Activated CD8-positive, alpha-beta memory T cell treated with anti-CD3 and anti-CD28 coated beads, Interleukin-2, amount 10 ng/mL, durations not matched to agents 7 days and 5 days (primary cell): ENCODE data around the gene GRP. TPM values are rescaled to one million over a fixed set of nuclear protein-coding genes. Genes with fewer than 3 reads are reported as not detected.

Source experiments
- ATAC-seq: fragments of 150-1000 bp; cut with Tn5 transposase; one replicate; pipeline ENCODE4 v1.10.0; 2021; ENCODE audit warnings: moderate library complexity
- CTCF ChIA-PET: fragments of 350-600 bp; sonication (Branson Sonifier 250); formaldehyde crosslinking; loops from one replicate; lab custom pipeline; 2021; ENCODE audit warnings: antibody characterized with exemption; lab: Charles Lee
- DNase-seq: peaks from one replicate; pipeline ENCODE4 v3.0.0-alpha.2; 2020
- H3K27ac Mint-ChIP-seq: one replicate; pipeline ENCODE4 v1.8.0; 2021; ENCODE audit warnings: mild to moderate bottlenecking, mixed read lengths
- H3K27me3 Mint-ChIP-seq: one replicate; pipeline ENCODE4 v1.8.0; 2021; ENCODE audit warnings: mixed read lengths
- H3K36me3 Mint-ChIP-seq: one replicate; pipeline ENCODE4 v1.8.0; 2021; ENCODE audit warnings: mild to moderate bottlenecking, mixed read lengths
- H3K4me1 Mint-ChIP-seq: one replicate; pipeline ENCODE4 v1.8.0; 2021; ENCODE audit warnings: mixed read lengths
- H3K4me3 Mint-ChIP-seq: one replicate; pipeline ENCODE4 v1.8.0; 2021; ENCODE audit warnings: mild to moderate bottlenecking, moderate library complexity, mixed read lengths
- H3K9me3 Mint-ChIP-seq: one replicate; pipeline ENCODE4 v1.8.0; 2022; ENCODE audit warnings: low read depth, mixed read lengths
- total RNA-seq, 2 experiments: library from RNA; stranded (reverse); gene quantifications; one replicate each; pipeline ENCODE4 v1.2.3, GENCODE V29; 2021

Gene GRP
- total RNA-seq, 2 experiments from 2014 or later: not detected

DNA sequence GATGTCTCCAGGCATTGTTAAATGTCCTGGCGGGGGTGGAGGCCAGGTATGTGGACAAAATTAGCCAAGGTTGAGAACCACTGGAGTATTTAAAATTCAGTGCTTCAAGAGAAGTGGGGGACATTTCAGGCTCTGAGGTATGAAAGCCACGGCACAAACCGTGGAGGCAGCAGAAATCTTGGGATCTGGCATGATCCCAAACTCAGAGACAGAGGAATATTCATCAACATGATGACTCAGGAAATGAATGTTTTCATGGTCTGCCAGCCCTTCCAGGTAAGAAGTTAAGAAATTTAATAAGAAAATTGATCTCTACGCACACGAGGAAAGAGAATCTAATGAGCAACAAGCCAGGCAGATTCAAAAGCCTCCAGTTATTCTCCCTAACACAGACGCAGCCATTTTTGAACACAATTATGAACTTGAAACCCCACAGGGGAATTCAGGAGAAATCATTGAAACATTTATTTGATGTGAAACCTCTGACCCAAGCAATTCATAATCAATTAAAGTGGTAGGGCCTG, 11.3 kb upstream of the GRP start:
- Mint-ChIP-seq H3K27ac (no peak overlapping the region), H3K9me3 (no peaks in the 10 kb centered on the region), H3K4me1 (no peaks in the 10 kb centered on the region), H3K4me3 (no peak overlapping the region), H3K27me3 (peaks cover 35% of the 10 kb centered on the region), H3K36me3 (no peaks in the 10 kb centered on the region)
- DNase-seq (no peak), ATAC-seq (no peak)
- CTCF ChIA-PET: no interaction called here

DNA sequence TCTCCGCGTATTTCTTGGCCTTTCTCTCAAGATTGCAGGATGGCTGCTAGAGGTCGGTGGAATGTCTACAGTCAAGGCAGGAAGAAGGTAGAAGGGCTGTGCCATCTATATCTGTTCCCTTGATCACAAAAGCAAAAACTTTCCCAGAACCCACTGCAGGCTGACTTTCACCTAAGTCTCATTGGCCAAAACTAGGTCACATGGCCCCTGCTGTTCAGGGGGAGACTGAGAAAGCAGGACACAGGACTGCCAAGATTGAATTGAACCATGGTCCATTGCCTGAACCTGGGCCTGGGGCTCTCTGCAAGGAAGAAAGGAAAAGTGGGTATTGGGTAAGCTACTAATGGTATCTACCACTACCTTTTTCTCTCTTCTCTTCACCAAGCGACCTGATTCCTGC, 9.7 kb upstream of the GRP start:
- Mint-ChIP-seq H3K36me3 (no peaks in the 10 kb centered on the region), H3K4me3 (no peak overlapping the region), H3K9me3 (no peaks in the 10 kb centered on the region), H3K4me1 (no peaks in the 10 kb centered on the region), H3K27me3 (peaks cover 38% of the 10 kb centered on the region), H3K27ac (no peak overlapping the region)
- DNase-seq: no peak
- CTCF ChIA-PET: no interaction called here
- no peak for ATAC-seq

DNA sequence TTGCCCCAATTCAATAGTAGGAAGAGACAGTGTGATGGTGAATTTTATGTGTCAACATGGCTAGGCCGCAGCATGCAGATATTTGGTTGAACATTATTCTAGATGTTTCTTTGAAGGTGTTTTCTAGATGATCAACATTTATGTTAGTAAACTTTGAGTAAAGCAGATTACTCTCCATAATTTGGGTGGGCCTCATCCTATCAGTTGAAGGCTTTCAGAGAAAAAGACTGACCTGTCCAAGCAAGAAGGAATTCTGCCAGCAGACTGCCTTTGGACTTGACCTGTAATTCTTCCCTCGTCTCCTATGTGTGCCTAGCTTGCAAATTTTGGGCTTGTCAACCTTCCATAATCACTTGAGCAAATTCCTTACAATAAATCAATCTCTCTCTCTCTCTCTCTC, 8.3 kb upstream of the GRP start:
- peaks cover 40% of the 10 kb centered on the region for H3K27me3 Mint-ChIP-seq
- CTCF ChIA-PET: no interaction called here
- no peaks in the 10 kb centered on the region for H3K36me3 Mint-ChIP-seq
- no peak for ATAC-seq
- no peak overlapping the region for H3K27ac Mint-ChIP-seq
- no peaks in the 10 kb centered on the region for H3K9me3 Mint-ChIP-seq
- no peaks in the 10 kb centered on the region for H3K4me1 Mint-ChIP-seq
- DNase-seq: no peak
- H3K4me3 Mint-ChIP-seq: no peak overlapping the region

DNA sequence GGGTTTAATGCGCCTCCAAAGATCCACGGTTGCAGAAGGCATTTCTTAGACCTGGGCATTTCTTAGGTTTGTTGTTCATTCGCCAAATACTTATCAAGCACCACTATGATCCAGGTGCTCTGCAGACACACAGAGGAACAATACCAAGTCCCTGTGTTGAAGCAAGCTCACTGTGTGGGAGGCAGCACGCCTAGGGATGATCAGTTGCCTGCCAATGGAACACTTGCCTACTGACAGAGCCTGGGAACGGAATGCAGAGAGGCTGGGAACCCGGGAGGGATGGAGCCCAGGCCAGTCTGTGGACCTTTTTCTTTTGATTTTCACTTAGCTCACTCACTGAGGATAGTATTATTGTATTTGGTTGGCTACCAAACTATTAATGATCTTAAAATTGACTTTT, 1.9 kb upstream of the GRP start:
- peaks cover 5% of the 10 kb centered on the region for H3K4me1 Mint-ChIP-seq
- peaks cover 76% of the 10 kb centered on the region for H3K27me3 Mint-ChIP-seq
- DNase-seq (no peak), ATAC-seq (no peak)
- no peaks in the 10 kb centered on the region for H3K36me3 Mint-ChIP-seq
- H3K9me3 Mint-ChIP-seq: no peaks in the 10 kb centered on the region
- H3K27ac Mint-ChIP-seq: no peak overlapping the region
- CTCF ChIA-PET: interaction anchor here (0.7 kb wide), 1 partner anchor 135 kb away, joined by 3 read pairs; no protein-coding TSS in a partner anchor
- H3K4me3 Mint-ChIP-seq: no peak overlapping the region

DNA sequence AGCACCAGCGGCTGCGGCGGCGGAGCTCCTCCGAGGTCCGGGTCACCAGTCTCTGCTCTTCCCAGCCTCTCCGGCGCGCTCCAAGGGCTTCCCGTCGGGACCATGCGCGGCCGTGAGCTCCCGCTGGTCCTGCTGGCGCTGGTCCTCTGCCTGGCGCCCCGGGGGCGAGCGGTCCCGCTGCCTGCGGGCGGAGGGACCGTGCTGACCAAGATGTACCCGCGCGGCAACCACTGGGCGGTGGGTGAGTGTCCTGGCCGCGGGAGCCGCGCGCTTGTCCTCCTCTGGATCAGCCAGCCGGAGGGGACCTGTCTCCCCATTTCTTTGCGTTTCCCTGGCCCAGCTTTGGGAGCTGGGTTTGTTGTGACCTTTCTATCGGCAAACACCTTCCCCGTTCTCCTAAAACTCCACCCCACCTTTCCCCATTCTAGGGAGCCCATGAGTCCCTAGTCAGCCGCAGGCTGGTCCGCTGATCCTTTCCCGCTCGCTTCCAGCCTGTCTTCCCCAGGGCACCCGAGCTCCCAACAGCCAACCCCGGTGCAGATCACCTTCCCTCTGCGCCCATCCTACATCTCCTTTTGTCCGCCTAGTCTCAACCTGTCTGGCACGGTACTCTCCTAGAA, 316 bp downstream of the GRP start:
- ATAC-seq (no peak), DNase-seq (no peak)
- Mint-ChIP-seq H3K9me3 (no peaks in the 10 kb centered on the region), H3K36me3 (no peaks in the 10 kb centered on the region), H3K27ac (no peak overlapping the region), H3K4me1 (peaks cover 5% of the 10 kb centered on the region), H3K4me3 (no peak overlapping the region), H3K27me3 (peaks cover 86% of the 10 kb centered on the region)
- CTCF ChIA-PET: no interaction called here

DNA sequence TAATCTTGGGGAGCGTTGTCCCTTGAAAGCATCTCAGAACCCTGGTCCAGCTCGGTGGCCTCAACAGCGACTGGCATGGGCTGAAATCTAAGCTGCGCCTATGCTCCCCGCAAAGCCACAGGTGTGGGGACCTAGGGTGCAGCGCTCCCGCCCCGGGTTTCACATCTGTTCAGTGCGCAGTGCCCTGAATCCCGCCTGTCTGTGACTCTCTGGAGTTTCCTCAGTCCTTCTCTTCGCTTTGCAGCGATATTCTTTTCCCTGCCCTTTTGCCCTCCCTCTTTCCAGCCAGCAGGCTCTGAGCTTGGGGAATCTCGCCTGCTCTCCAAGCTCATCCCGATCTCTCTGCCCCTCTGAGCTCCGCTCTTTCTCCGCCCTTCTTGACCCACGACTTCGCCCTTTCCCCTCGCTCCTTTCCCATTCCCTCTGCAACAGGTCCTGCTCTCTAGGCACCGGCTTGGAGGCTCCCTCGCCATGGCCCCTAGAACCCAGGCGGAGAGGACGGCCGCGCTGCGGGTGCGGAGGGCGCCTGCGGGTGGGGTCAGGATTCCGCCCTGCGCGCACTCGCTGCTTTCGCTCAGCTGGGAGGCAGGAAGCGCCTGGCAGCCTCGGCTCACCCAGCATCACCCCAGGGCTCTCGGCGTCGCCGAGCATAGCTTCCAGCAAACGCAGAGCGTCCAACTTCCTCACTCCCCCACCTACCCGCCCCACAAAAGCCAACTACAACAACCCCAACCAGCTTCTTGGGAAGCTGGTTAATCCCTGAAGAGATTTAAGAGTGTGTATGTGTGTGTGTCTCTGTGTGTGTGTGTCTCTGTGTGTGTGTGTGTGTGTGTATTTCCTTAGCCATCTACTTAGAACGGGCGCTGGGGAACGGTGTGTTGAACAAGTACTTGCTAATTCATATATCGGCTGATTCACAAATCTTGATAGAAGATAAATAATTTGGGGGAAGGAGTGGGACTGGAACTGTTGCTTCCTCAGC, 1.1 kb downstream of the GRP start:
- H3K9me3 Mint-ChIP-seq: no peaks in the 10 kb centered on the region
- no peaks in the 10 kb centered on the region for H3K36me3 Mint-ChIP-seq
- no peak for DNase-seq
- CTCF ChIA-PET: interaction anchor here (1.2 kb wide), 1 partner anchor 137 kb away, joined by 3 read pairs; no protein-coding TSS in a partner anchor
- no peak for ATAC-seq
- peaks cover 5% of the 10 kb centered on the region for H3K4me1 Mint-ChIP-seq
- H3K27me3 Mint-ChIP-seq: peaks cover 90% of the 10 kb centered on the region
- no peak overlapping the region for H3K27ac Mint-ChIP-seq
- no peak overlapping the region for H3K4me3 Mint-ChIP-seq

DNA sequence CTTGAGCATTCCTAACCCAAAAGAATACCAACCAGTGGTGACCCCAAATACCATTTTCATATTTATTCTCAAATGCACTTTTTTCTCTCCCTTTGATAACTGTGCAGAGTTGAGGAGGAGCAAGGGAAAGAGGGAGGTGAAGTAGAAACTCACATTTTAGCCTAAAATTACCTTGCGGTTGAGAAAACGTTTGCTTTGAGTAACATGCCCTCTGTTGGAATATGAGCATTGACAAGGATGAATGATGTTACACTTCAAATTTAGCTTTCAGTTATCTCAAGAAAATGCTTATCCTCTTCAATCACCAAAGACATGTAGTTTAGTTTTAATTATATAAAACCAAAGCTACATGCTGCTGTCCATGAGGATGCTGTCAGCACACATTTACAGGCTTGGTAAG, 2.4 kb downstream of the GRP start:
- Mint-ChIP-seq H3K9me3 (no peaks in the 10 kb centered on the region), H3K27ac (no peak overlapping the region), H3K36me3 (no peaks in the 10 kb centered on the region), H3K4me1 (peaks cover 5% of the 10 kb centered on the region), H3K27me3 (peaks cover 94% of the 10 kb centered on the region), H3K4me3 (no peak overlapping the region)
- ATAC-seq (no peak), DNase-seq (no peak)
- CTCF ChIA-PET: no interaction called here

DNA sequence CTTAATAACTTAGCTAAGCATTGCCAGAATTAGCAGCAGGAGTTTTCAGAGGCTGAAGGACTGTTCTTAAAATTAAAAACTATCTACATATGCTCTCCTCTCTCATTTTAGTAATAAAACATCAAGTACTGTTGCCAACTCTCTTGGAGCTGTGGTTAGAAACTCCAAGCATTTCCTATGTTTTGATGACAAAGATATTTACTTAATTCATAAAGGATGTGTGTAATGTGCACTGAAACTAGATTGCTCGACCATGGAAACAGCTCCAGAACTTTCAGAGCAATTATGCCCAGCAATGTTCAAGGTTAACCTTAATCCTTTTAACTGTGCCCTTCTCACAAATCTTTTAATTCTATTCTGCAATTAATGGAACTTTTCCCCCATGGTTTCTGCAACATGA, 8.4 kb downstream of the GRP start:
- H3K27me3 Mint-ChIP-seq: peaks cover 82% of the 10 kb centered on the region
- H3K27ac Mint-ChIP-seq: no peak overlapping the region
- DNase-seq: no peak
- ATAC-seq: no peak
- no peaks in the 10 kb centered on the region for H3K36me3 Mint-ChIP-seq
- CTCF ChIA-PET: interaction anchor here (0.8 kb wide), 1 partner anchor 20 kb away, joined by 3 read pairs; no protein-coding TSS in a partner anchor
- no peak overlapping the region for H3K4me3 Mint-ChIP-seq
- no peaks in the 10 kb centered on the region for H3K4me1 Mint-ChIP-seq
- H3K9me3 Mint-ChIP-seq: no peaks in the 10 kb centered on the region

DNA sequence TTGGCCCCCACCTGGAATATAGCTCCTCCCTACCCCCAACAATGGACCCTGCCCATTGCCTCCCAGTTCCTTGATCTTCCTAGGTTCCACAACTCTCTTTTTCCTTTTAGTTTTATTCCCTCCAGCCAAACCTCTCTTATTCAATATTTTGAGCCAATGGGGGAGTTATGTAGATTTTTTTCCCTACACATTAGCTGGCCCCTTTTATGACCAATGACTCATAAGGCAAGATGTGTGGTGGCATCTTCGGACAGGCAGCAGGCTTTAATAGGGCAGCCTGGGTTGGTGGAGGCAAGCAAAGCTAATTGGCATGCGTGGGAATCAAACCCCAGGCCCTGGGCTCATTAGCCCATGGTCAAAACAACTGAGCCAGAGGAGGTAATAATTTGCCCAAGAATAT, 9.2 kb downstream of the GRP start:
- no peak overlapping the region for H3K4me3 Mint-ChIP-seq
- no peaks in the 10 kb centered on the region for H3K9me3 Mint-ChIP-seq
- peaks cover 74% of the 10 kb centered on the region for H3K27me3 Mint-ChIP-seq
- DNase-seq: no peak
- H3K27ac Mint-ChIP-seq: no peak overlapping the region
- no peaks in the 10 kb centered on the region for H3K36me3 Mint-ChIP-seq
- CTCF ChIA-PET: no interaction called here
- ATAC-seq: no peak
- no peaks in the 10 kb centered on the region for H3K4me1 Mint-ChIP-seq

DNA sequence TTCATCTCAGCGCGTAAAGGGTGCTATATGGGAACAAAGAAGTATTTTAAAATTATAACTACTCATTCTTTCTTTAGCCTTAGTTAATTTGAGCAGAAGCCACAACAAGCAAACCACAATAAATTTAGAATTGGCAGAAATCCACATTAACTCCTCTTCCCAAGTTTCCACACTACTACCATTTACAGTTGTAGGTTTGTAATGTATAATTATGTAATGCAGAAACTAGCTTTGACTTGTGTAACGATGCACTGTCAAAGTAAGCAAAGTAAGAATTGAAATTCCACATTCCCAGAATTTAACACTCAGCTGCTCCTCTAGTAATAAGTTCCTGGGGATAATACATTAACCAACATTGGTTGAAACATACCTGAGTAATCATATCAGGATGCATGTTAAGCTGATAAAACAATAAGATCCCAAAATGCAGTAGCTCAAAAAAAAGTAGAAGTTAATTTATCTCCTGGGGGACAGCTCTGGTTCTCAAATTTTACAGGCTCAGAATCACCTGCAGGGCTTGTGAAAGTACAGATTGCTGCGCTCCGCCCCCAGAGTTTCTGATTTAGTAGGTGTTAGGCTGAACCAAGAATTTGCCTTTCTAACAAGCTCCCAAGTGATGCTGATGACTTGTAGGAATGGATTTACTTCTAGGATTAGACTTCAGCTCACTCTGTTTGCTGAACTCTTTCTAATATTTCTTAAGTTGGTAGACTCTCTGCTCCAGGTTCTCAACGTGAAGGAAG, 9.9 kb downstream of the GRP start:
- Mint-ChIP-seq H3K4me1 (no peaks in the 10 kb centered on the region), H3K36me3 (no peaks in the 10 kb centered on the region), H3K9me3 (no peaks in the 10 kb centered on the region), H3K27me3 (peaks cover 67% of the 10 kb centered on the region), H3K4me3 (no peak overlapping the region), H3K27ac (no peak overlapping the region)
- no peak for ATAC-seq
- CTCF ChIA-PET: interaction anchor here (1.5 kb wide), 1 partner anchor 13 kb away, joined by 3 read pairs; no protein-coding TSS in a partner anchor
- no peak for DNase-seq

DNA sequence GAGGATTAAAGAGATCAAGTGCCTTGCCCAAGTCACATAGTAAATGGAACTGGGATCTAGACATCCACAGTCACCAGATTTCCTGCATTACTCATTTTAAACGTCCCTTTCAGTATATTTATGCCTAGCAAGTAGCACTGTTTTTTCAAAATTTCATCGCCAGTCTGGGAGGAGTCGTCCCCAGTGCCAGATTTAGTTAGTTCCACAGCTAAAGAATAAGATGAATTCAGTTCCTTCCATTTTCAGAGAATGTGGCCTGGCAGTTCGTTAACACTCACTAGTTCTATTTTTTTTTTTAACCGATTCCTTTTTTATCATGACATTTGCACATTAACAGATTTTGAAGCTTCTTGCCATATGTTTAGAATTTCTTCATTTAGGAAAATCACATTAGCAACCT, 11.2 kb downstream of the GRP start:
- Mint-ChIP-seq H3K27me3 (peaks cover 54% of the 10 kb centered on the region), H3K4me1 (no peaks in the 10 kb centered on the region), H3K36me3 (no peaks in the 10 kb centered on the region), H3K4me3 (no peak overlapping the region), H3K9me3 (no peaks in the 10 kb centered on the region), H3K27ac (no peak overlapping the region)
- DNase-seq: no peak
- ATAC-seq: no peak
- CTCF ChIA-PET: interaction anchor here (1.5 kb wide), 1 partner anchor 14 kb away, joined by 3 read pairs; no protein-coding TSS in a partner anchor

DNA sequence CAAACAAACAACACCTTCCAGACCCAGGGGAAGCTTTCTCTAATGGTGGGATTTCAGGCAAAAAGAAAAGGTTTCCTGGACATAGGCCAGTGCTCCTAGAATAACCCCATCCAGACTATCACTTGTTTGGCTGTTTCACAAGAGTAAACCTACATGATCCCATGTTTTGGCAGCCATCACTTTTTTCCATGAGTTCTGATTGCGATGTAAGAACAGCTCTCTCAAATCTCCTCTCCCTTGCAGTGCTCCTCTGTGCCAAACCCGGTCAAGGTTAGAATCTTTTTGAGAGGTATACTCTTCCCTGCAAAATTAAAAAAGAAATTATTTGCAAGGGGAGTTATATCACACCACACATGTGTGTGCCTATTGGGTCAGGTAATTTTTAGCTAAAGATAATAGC, 11.9 kb downstream of the GRP start:
- Mint-ChIP-seq H3K4me3 (no peak overlapping the region), H3K27me3 (peaks cover 48% of the 10 kb centered on the region), H3K9me3 (no peaks in the 10 kb centered on the region)

More for the DNA sequence above, 11.9 kb downstream of the GRP start:
- ATAC-seq (no peak), DNase-seq (no peak)
- Mint-ChIP-seq H3K36me3 (no peaks in the 10 kb centered on the region), H3K27ac (no peak overlapping the region), H3K4me1 (no peaks in the 10 kb centered on the region)
- CTCF ChIA-PET: no interaction called here
